BLaER1 treated with 17β-estradiol and CSF1 and Interleukin-3, amounts not matched to agents 10 nM and 100 nM (cell line): ENCODE data around the gene CXADR.

ENCODE experiments used
- H3K27ac ChIP-seq, 11 experiments: shearing (Covaris generic); formaldehyde crosslinking; 2 replicates each; pipeline ENCODE4 v1.8.1; 2022
- H3K27me3 ChIP-seq, 11 experiments: shearing (Covaris generic); formaldehyde crosslinking; 2 replicates each; pipeline ENCODE4 v1.8.1; 2022
- H3K36me3 ChIP-seq, 11 experiments: shearing (Covaris generic); formaldehyde crosslinking; 2 replicates each; pipeline ENCODE4 v1.8.1; 2022
- H3K4me1 ChIP-seq, 10 experiments: shearing (Covaris generic); formaldehyde crosslinking; 2 replicates each; pipeline ENCODE4 v1.8.1; 2022
- H3K4me2 ChIP-seq, 11 experiments: shearing (Covaris generic); formaldehyde crosslinking; 2 replicates each; pipeline ENCODE4 v1.8.1; 2022
- H3K4me3 ChIP-seq, 10 experiments: shearing (Covaris generic); formaldehyde crosslinking; 2 replicates each; pipeline ENCODE4 v1.8.1; 2022
- H3K9ac ChIP-seq, 11 experiments: shearing (Covaris generic); formaldehyde crosslinking; 2 replicates each; pipeline ENCODE4 v1.8.1; 2022
- H3K9me3 ChIP-seq, 11 experiments: shearing (Covaris generic); formaldehyde crosslinking; replicated peaks in 1 of 11; 2 replicates each; pipeline ENCODE4 v1.8.1; 2022
- H4K20me1 ChIP-seq, 11 experiments: shearing (Covaris generic); formaldehyde crosslinking; 2 replicates each; pipeline ENCODE4 v1.8.1; 2022
- Cebpa-rat ChIP-seq, 11 experiments: shearing (Covaris generic); IDR thresholded peaks; 2 replicates each; pipeline ENCODE4 v1.8.1; 2022

The CXADR gene

GRCh38 chr21:17598437-17598836 is 85.6 kb downstream of the CXADR start:
- peaks cover 0 to 42% (median 26%) of the 10 kb centered on the region in 11 experiments; a peak in 9 of 22 replicates for H4K20me1 ChIP-seq
- no peak overlapping the region for H3K4me3 ChIP-seq
- peaks cover 58 to 100% (median 97%) of the 10 kb centered on the region in 11 experiments for H3K36me3 ChIP-seq
- H3K9me3 ChIP-seq, result no peaks in the 10 kb centered on the region
- no peak for TF ChIP-seq Cebpa-rat (IDR thresholded peaks at IDR 0.05)
- H3K4me1 ChIP-seq, result peaks cover 0 to 5% (median 0%) of the 10 kb centered on the region in 10 experiments; a peak in 1 of 20 replicates
- H3K4me2 ChIP-seq, result no peak overlapping the region
- no peak overlapping the region for H3K27ac ChIP-seq
- no peaks in the 10 kb centered on the region for H3K27me3 ChIP-seq
- H3K9ac ChIP-seq, result no peak overlapping the region

- Histone ChIP-seq H3K9me3 (no peaks in the 10 kb centered on the region), H3K9ac (no peak overlapping the region), H3K27ac (no peak overlapping the region), H3K4me2 (no peak overlapping the region), H3K4me1 (peaks cover 0 to 11% (median 0%) of the 10 kb centered on the region in 10 experiments; a peak in 2 of 20 replicates), H3K4me3 (no peak overlapping the region), H3K36me3 (peaks cover 44 to 100% (median 92%) of the 10 kb centered on the region in 11 experiments), H4K20me1 (peaks cover 0 to 74% (median 36%) of the 10 kb centered on the region in 11 experiments; a peak in 14 of 22 replicates), H3K27me3 (no peaks in the 10 kb centered on the region)
- TF ChIP-seq Cebpa-rat (IDR thresholded peaks at IDR 0.05), result no peak
Observed at GRCh38 chr21:17602874-17603273, 90.0 kb downstream of the CXADR start.

DNA sequence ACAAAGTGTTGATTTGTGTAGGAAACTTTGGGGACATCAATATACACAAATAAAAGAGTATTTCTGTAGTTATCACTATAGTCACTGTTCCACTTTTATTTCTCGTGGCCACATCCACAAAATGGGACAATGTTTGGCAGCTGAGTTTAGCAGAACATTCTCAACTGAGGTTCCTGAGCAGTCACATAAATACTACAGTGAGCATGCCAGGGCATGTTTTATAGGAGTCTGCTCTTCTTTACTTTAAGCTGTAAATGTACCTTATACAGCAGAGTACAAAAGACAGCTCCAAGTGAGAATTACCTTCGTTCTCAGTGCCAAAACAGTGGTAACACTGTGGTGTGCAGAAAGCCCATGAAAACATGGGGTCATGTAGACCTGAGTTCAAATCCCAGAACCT is 94.8 kb downstream of the CXADR start:
- H3K9ac ChIP-seq, result no peak overlapping the region
- no peak for TF ChIP-seq Cebpa-rat (IDR thresholded peaks at IDR 0.05)
- H3K27ac ChIP-seq, result no peak overlapping the region
- peaks cover 20 to 79% (median 66%) of the 10 kb centered on the region in 11 experiments for H3K36me3 ChIP-seq
- peaks cover 10 to 26% (median 12%) of the 10 kb centered on the region in 10 experiments for H3K4me1 ChIP-seq
- H3K27me3 ChIP-seq, result no peaks in the 10 kb centered on the region
- H3K4me2 ChIP-seq, result no peak overlapping the region
- H4K20me1 ChIP-seq, result peaks cover 0 to 84% (median 40%) of the 10 kb centered on the region in 11 experiments; a peak in 16 of 22 replicates
- H3K4me3 ChIP-seq, result no peak overlapping the region
- H3K9me3 ChIP-seq, result peaks cover 0 to 6% (median 0%) of the 10 kb centered on the region in 11 experiments; a peak in 1 of 22 replicates

- Histone ChIP-seq H3K4me1 (peaks cover 10 to 21% (median 13%) of the 10 kb centered on the region in 10 experiments), H3K36me3 (peaks cover 5 to 59% (median 47%) of the 10 kb centered on the region in 11 experiments), H3K9ac (no peak overlapping the region), H3K9me3 (peaks cover 0 to 6% (median 0%) of the 10 kb centered on the region in 11 experiments; a peak in 1 of 22 replicates), H4K20me1 (peaks cover 0 to 64% (median 34%) of the 10 kb centered on the region in 11 experiments; a peak in 15 of 22 replicates), H3K4me2 (no peak overlapping the region; a peak in 2 of 22 replicates), H3K4me3 (no peak overlapping the region; a peak in 1 of 20 replicates), H3K27me3 (no peaks in the 10 kb centered on the region), H3K27ac (no peak overlapping the region)
- TF ChIP-seq Cebpa-rat (IDR thresholded peaks at IDR 0.05), result no peak
Observed at GRCh38 chr21:17609681-17610080, 96.8 kb downstream of the CXADR start.

GRCh38 chr21:17610911-17611310 is 98.1 kb downstream of the CXADR start:
- no peaks in the 10 kb centered on the region for H3K27me3 ChIP-seq
- peaks cover 10 to 21% (median 13%) of the 10 kb centered on the region in 10 experiments for H3K4me1 ChIP-seq
- H3K9me3 ChIP-seq, result peaks cover 0 to 6% (median 0%) of the 10 kb centered on the region in 11 experiments; a peak in 1 of 22 replicates
- TF ChIP-seq Cebpa-rat (IDR thresholded peaks at IDR 0.05), result no peak
- H3K4me3 ChIP-seq, result peak overlapping the region; percentile 79 to 99 (median 94)
- peak overlapping the region in 10 of 11 experiments; percentile 83 to 95 (median 93); a peak in 20 of 22 replicates for H3K27ac ChIP-seq
- H3K36me3 ChIP-seq, result peaks cover 0 to 47% (median 35%) of the 10 kb centered on the region in 11 experiments; a peak in 20 of 22 replicates
- H4K20me1 ChIP-seq, result peaks cover 0 to 52% (median 34%) of the 10 kb centered on the region in 11 experiments; a peak in 15 of 22 replicates
- peak overlapping the region; percentile 73 to 91 (median 82) for H3K4me2 ChIP-seq
- peak overlapping the region; percentile 85 to 96 (median 93) for H3K9ac ChIP-seq

GRCh38 chr21:17611414-17612022 is 98.7 kb downstream of the CXADR start:
- no peak for TF ChIP-seq Cebpa-rat (IDR thresholded peaks at IDR 0.05)
- H3K27ac ChIP-seq, result peak overlapping the region; percentile 70 to 95 (median 93)
- peaks cover 10 to 21% (median 13%) of the 10 kb centered on the region in 10 experiments for H3K4me1 ChIP-seq
- H3K27me3 ChIP-seq, result no peaks in the 10 kb centered on the region
- H4K20me1 ChIP-seq, result peaks cover 0 to 46% (median 34%) of the 10 kb centered on the region in 11 experiments; a peak in 15 of 22 replicates
- H3K36me3 ChIP-seq, result peaks cover 0 to 41% (median 30%) of the 10 kb centered on the region in 11 experiments; a peak in 20 of 22 replicates
- peaks cover 0 to 6% (median 0%) of the 10 kb centered on the region in 11 experiments; a peak in 1 of 22 replicates for H3K9me3 ChIP-seq
- H3K9ac ChIP-seq, result peak overlapping the region; percentile 85 to 96 (median 93)
- peak overlapping the region; percentile 79 to 99 (median 94) for H3K4me3 ChIP-seq
- H3K4me2 ChIP-seq, result peak overlapping the region; percentile 73 to 91 (median 82)

GRCh38 chr21:17612023-17612564 is 99.3 kb downstream of the CXADR start:
- Histone ChIP-seq H3K4me2 (peak overlapping the region; percentile 73 to 91 (median 82)), H4K20me1 (peaks cover 0 to 42% (median 34%) of the 10 kb centered on the region in 11 experiments; a peak in 15 of 22 replicates), H3K4me1 (peaks cover 10 to 21% (median 13%) of the 10 kb centered on the region in 10 experiments), H3K27ac (peak overlapping the region; percentile 70 to 95 (median 93)), H3K9me3 (peaks cover 0 to 6% (median 0%) of the 10 kb centered on the region in 11 experiments; a peak in 1 of 22 replicates), H3K4me3 (peak overlapping the region; percentile 79 to 99 (median 94)), H3K27me3 (no peaks in the 10 kb centered on the region), H3K9ac (peak overlapping the region; percentile 85 to 96 (median 93)), H3K36me3 (peaks cover 0 to 35% (median 25%) of the 10 kb centered on the region in 11 experiments; a peak in 20 of 22 replicates)
- no peak for TF ChIP-seq Cebpa-rat (IDR thresholded peaks at IDR 0.05)

GRCh38 chr21:17612565-17613241 is 99.9 kb downstream of the CXADR start, which contains the start of gene BTG3:
Gene BTG3 (minus strand): TSS chr21:17612901. CDS start chr21:17609144, 3,757 bp downstream.
- H3K4me2 ChIP-seq, result peak within 1 kb of the TSS; percentile 73 to 91 (median 82)
- no peak for TF ChIP-seq Cebpa-rat (IDR thresholded peaks at IDR 0.05)
- H3K4me1 ChIP-seq, result peaks cover 10 to 17% (median 13%) of the 10 kb centered on the region in 10 experiments
- H3K4me3 ChIP-seq, result peak within 1 kb of the TSS; percentile 79 to 99 (median 94)
- H3K27me3 ChIP-seq, result no peaks in the 10 kb centered on the region
- H3K9me3 ChIP-seq, result peaks cover 0 to 6% (median 0%) of the 10 kb centered on the region in 11 experiments; a peak in 1 of 22 replicates
- H4K20me1 ChIP-seq, result peaks cover 0 to 37% (median 30%) of the 10 kb centered on the region in 11 experiments; a peak in 15 of 22 replicates
- H3K36me3 ChIP-seq, result peaks cover 0 to 29% (median 19%) of the 10 kb centered on the region in 11 experiments; a peak in 20 of 22 replicates
- peak within 1 kb of the TSS; percentile 70 to 95 (median 93) for H3K27ac ChIP-seq
- peak within 1 kb of the TSS; percentile 85 to 96 (median 93) for H3K9ac ChIP-seq
